ENCODE results near the gene CXCR5. TPM values are rescaled to one million over a fixed set of nuclear protein-coding genes. Genes with fewer than 3 reads are reported as not detected.

CXCR5 gene
- 10 to 100 TPM; 25.0 to 66.6 (median 33.2) TPM for total RNA-seq
- 10 to 100 TPM; 35.4 to 50.7 (median 39.6) TPM for polyA plus RNA-seq
- long read RNA-seq, donor 1, full-length matches to known transcripts: 4 of 13 reads
- long read RNA-seq, donor 1, partial matches to known transcripts: 9 of 13 reads
- long read RNA-seq, donor 1, other reads (novel, unspliced or antisense): 0 of 13 reads
- long read RNA-seq, donor 2, full-length matches to known transcripts: 5 of 22 reads
- long read RNA-seq, donor 2, partial matches to known transcripts: 17 of 22 reads
- long read RNA-seq, donor 2, other reads (novel, unspliced or antisense): 0 of 22 reads

DNA sequence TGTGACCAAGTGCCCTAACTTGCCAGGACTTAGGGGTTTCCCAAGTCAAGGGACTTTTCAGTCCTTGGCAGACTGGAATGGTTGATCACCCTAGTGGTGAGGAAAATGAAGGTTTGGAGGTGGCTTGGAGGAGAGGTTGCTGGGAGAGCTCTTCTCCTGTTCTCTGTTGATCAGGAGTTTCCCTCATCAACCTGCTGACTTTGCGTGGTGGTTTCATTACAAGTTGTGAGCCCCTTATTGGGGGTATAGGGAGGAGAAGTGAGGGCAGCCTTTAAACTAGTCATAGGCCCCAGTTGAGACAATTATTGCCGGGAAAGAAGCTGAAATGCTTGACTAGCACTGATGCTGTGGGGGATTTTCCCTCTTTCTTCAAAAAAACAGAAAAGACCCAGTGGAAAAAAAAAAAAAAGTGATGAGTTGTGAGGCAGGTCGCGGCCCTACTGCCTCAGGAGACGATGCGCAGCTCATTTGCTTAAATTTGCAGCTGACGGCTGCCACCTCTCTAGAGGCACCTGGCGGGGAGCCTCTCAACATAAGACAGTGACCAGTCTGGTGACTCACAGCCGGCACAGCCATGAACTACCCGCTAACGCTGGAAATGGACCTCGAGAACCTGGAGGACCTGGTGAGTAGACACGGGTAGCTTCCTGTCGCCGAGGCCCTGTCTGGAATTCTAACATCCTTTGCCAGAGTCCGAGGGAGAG, at the start of gene CXCR5:
Gene CXCR5 (plus strand): TSS at position 525 of the 704 bp plus-strand sequence. CDS start 50 bp downstream, at position 575.
- TF ChIP-seq CTCF (IDR thresholded peaks at IDR 0.05 in 8 of 11, conservative IDR thresholded peaks at IDR 0.05 in 3 of 11) (peak in 4 of 11 experiments; percentile 8 to 19 (median 12)), POLR2A (IDR thresholded peaks at IDR 0.05) (peak in 2 of 3 donors; percentile 46 to 77), POLR2AphosphoS5 (IDR thresholded peaks at IDR 0.05) (peak; percentile 60 to 97 (median 94))
- Histone ChIP-seq H3K4me1 (peaks cover 8 to 76% (median 30%) of the 10 kb centered on the region in 6 donors), H3K36me3 (peaks cover 0 to 8% (median 0%) of the 10 kb centered on the region in 6 donors), H3K4me3 (peak within 1 kb of the TSS; percentile 32 to 73 (median 46)), H3K27ac (peak within 1 kb of the TSS; percentile 57 to 89 (median 82)), H3K9me3 (no peaks in the 10 kb centered on the region), H3K27me3 (replicated peaks in 1 of 7) (no peaks in the 10 kb centered on the region)
- intact Hi-C loops (cut with DNase I; ENCODE audit: low total_unique reads): no loop called here
- DNase-seq: peak; percentile 90
- WGBS, 5 donors: 55 to 72% (median 62%) methylated on average over 16 of the region's 16 CpGs

GRCh38 chr11:118834427-118835028, 49.2 kb upstream of the CXCR5 start:
- intact Hi-C loops (cut with DNase I; ENCODE audit: low total_unique reads): no loop called here
- WGBS, 5 donors: 47 to 57% (median 50%) methylated on average over 6 of the region's 6 CpGs
- Histone ChIP-seq H3K4me1 (peaks cover 5 to 37% (median 27%) of the 10 kb centered on the region in 6 donors), H3K36me3 (no peaks in the 10 kb centered on the region), H3K9me3 (no peaks in the 10 kb centered on the region), H3K27me3 (replicated peaks in 1 of 7) (no peaks in the 10 kb centered on the region), H3K4me3 (peak overlapping the region in 1 of 8 donors; percentile 31), H3K27ac (peak overlapping the region in 4 of 8 donors; percentile 3 to 32 (median 11))
- no peak for TF ChIP-seq POLR2A (IDR thresholded peaks at IDR 0.05)
- no peak for TF ChIP-seq CTCF (IDR thresholded peaks at IDR 0.05 in 8 of 11, conservative IDR thresholded peaks at IDR 0.05 in 3 of 11)
- TF ChIP-seq POLR2AphosphoS5 (IDR thresholded peaks at IDR 0.05): no peak
- DNase-seq: no peak

GRCh38 chr11:118837868-118838267, 45.8 kb upstream of the CXCR5 start:
- Histone ChIP-seq H3K9me3 (no peaks in the 10 kb centered on the region), H3K36me3 (no peaks in the 10 kb centered on the region), H3K4me3 (no peak overlapping the region), H3K27me3 (replicated peaks in 1 of 7) (no peaks in the 10 kb centered on the region), H3K4me1 (peaks cover 5 to 51% (median 30%) of the 10 kb centered on the region in 6 donors), H3K27ac (no peak overlapping the region)
- no peak for DNase-seq
- intact Hi-C loops (cut with DNase I; ENCODE audit: low total_unique reads): no loop called here
- TF ChIP-seq POLR2AphosphoS5 (IDR thresholded peaks at IDR 0.05) (no peak), CTCF (IDR thresholded peaks at IDR 0.05 in 8 of 11, conservative IDR thresholded peaks at IDR 0.05 in 3 of 11) (no peak), POLR2A (IDR thresholded peaks at IDR 0.05) (no peak)
- WGBS, 5 donors: 72 to 81% (median 77%) methylated on average over 8 of the region's 8 CpGs

All from spleen (tissue), 13 donors.